Vagina (tissue), 2 donors: Measurements from ENCODE around the gene DNAH14. TPM values are rescaled to one million over a fixed set of nuclear protein-coding genes. Genes with fewer than 3 reads are reported as not detected.

Source experiments
- DNase-seq, 2 donors: peaks; one replicate each; pipeline ENCODE4 v3.0.0-alpha.2; 2017; ENCODE audit errors: extremely low spot score in 2 of 2
- H3K27ac ChIP-seq: fragments of 200-600 bp; sonication (generic); one replicate; pipeline ENCODE4 v1.5.1; 2019
- H3K27me3 ChIP-seq: fragments of 200-600 bp; sonication (generic); one replicate; pipeline ENCODE4 v1.5.1; 2019
- H3K36me3 ChIP-seq, 2 donors: fragments of 200-600 bp; sonication (generic); one replicate each; pipeline ENCODE4 v1.5.1; 2017 to 2019
- H3K4me1 ChIP-seq: fragments of 200-600 bp; sonication (generic); one replicate; pipeline ENCODE4 v1.5.1; 2019
- H3K4me3 ChIP-seq, 2 donors: fragments of 200-600 bp; sonication (generic); 1 replicate in 1 of 2; 2 replicates in 1 of 2; pipeline ENCODE4 v1.5.1; 2016 to 2019
- H3K9me3 ChIP-seq: fragments of 200-600 bp; sonication (generic); one replicate; pipeline ENCODE4 v1.5.1; 2019
- CTCF ChIP-seq, 3 experiments: fragments of 450-650 bp in 2 of 3; fragments of 200-600 bp in 1 of 3; sonication (generic) in 1 of 3; IDR thresholded peaks; one replicate each; pipeline ENCODE4 v1.5.1; 2017 to 2019; ENCODE audit warnings: antibody characterized with exemption in 3 of 3, mild to moderate bottlenecking in 2 of 3, moderate library complexity in 2 of 3
- POLR2A ChIP-seq, 2 donors: fragments of 450-650 bp; IDR thresholded peaks; one replicate each; pipeline ENCODE4 v1.6.1; 2017; ENCODE audit warnings: antibody characterized with exemption in 2 of 2, mild to moderate bottlenecking in 2 of 2, moderate library complexity in 2 of 2
- POLR2AphosphoS5 ChIP-seq, 2 donors: sonication (generic); formaldehyde crosslinking; IDR thresholded peaks; one replicate each; pipeline ENCODE4 v1.9.0; 2017; ENCODE audit warnings: antibody characterized with exemption in 2 of 2, mild to moderate bottlenecking in 2 of 2, low read depth in 1 of 2; ENCODE audit not compliant: insufficient read depth in 1 of 2
- intact Hi-C: fragments of 100-400 bp; cut with DNase I; formaldehyde crosslinking; loops from one replicate; pipeline ENCODE4 v1.15.1; 2023
- total RNA-seq: library from RNA; depleted of rRNA; stranded (reverse); fragments of >200 nt; gene quantifications from one replicate; pipeline ENCODE4 v1.2.3, GENCODE V29; 2016

The DNAH14 gene
- total RNA-seq, 1 donor from 2014 or later, result 5.6 TPM

GRCh38 chr1:224911217-224911616 lies 18.3 kb upstream of the DNAH14 start:
- TF ChIP-seq POLR2A (IDR thresholded peaks at IDR 0.05) (no peak), POLR2AphosphoS5 (IDR thresholded peaks at IDR 0.05; ENCODE audit: insufficient read depth in 1 of 2, low read depth in 1 of 2) (no peak), CTCF (IDR thresholded peaks at IDR 0.05) (no peak)
- H3K27me3 ChIP-seq, result no peaks in the 10 kb centered on the region
- no peaks in the 10 kb centered on the region for H3K9me3 ChIP-seq
- H3K36me3 ChIP-seq, result no peaks in the 10 kb centered on the region
- intact Hi-C loops, result no loop called here
- H3K4me3 ChIP-seq, result no peak overlapping the region
- H3K27ac ChIP-seq, result no peak overlapping the region
- H3K4me1 ChIP-seq, result no peaks in the 10 kb centered on the region
- DNase-seq, result no peak

GRCh38 chr1:224914292-224914900 lies 15.1 kb upstream of the DNAH14 start:
- H3K4me3 ChIP-seq, result no peak overlapping the region
- no peaks in the 10 kb centered on the region for H3K4me1 ChIP-seq
- no peaks in the 10 kb centered on the region for H3K36me3 ChIP-seq
- H3K27ac ChIP-seq, result no peak overlapping the region
- H3K27me3 ChIP-seq, result no peaks in the 10 kb centered on the region
- no peaks in the 10 kb centered on the region for H3K9me3 ChIP-seq
- intact Hi-C loops, result no loop called here
- DNase-seq, result no peak
- TF ChIP-seq POLR2A (IDR thresholded peaks at IDR 0.05), result no peak
- TF ChIP-seq CTCF (IDR thresholded peaks at IDR 0.05), result no peak
- no peak for TF ChIP-seq POLR2AphosphoS5 (IDR thresholded peaks at IDR 0.05; ENCODE audit: insufficient read depth in 1 of 2, low read depth in 1 of 2)

GRCh38 chr1:224919508-224919907 lies 10.0 kb upstream of the DNAH14 start:
- Histone ChIP-seq H3K36me3 (no peaks in the 10 kb centered on the region), H3K9me3 (no peaks in the 10 kb centered on the region), H3K27me3 (no peaks in the 10 kb centered on the region), H3K27ac (no peak overlapping the region), H3K4me3 (no peak overlapping the region), H3K4me1 (no peaks in the 10 kb centered on the region)
- intact Hi-C loops, result no loop called here
- no peak for TF ChIP-seq CTCF (IDR thresholded peaks at IDR 0.05)
- TF ChIP-seq POLR2AphosphoS5 (IDR thresholded peaks at IDR 0.05; ENCODE audit: insufficient read depth in 1 of 2, low read depth in 1 of 2), result no peak
- no peak for TF ChIP-seq POLR2A (IDR thresholded peaks at IDR 0.05)
- DNase-seq, result no peak

- intact Hi-C loops, result no loop called here
- no peak overlapping the region for H3K27ac ChIP-seq
- no peak for TF ChIP-seq CTCF (IDR thresholded peaks at IDR 0.05)
- no peak for TF ChIP-seq POLR2A (IDR thresholded peaks at IDR 0.05)
- no peak for TF ChIP-seq POLR2AphosphoS5 (IDR thresholded peaks at IDR 0.05; ENCODE audit: insufficient read depth in 1 of 2, low read depth in 1 of 2)
- H3K36me3 ChIP-seq, result no peaks in the 10 kb centered on the region
- H3K27me3 ChIP-seq, result no peaks in the 10 kb centered on the region
- no peak for DNase-seq
- H3K4me1 ChIP-seq, result no peaks in the 10 kb centered on the region
- no peak overlapping the region for H3K4me3 ChIP-seq
- no peaks in the 10 kb centered on the region for H3K9me3 ChIP-seq
Observed at GRCh38 chr1:224920930-224921329, 8.5 kb upstream of the DNAH14 start.

GRCh38 chr1:224921354-224921753 lies 8.1 kb upstream of the DNAH14 start:
- Histone ChIP-seq H3K36me3 (no peaks in the 10 kb centered on the region), H3K4me3 (no peak overlapping the region), H3K27ac (no peak overlapping the region), H3K27me3 (no peaks in the 10 kb centered on the region), H3K4me1 (no peaks in the 10 kb centered on the region), H3K9me3 (no peaks in the 10 kb centered on the region)
- no peak for DNase-seq
- TF ChIP-seq POLR2A (IDR thresholded peaks at IDR 0.05) (no peak), POLR2AphosphoS5 (IDR thresholded peaks at IDR 0.05; ENCODE audit: insufficient read depth in 1 of 2, low read depth in 1 of 2) (no peak), CTCF (IDR thresholded peaks at IDR 0.05) (no peak)
- intact Hi-C loops, result no loop called here
